Stimulated activated naive CD8-positive, alpha-beta T cell treated with anti-CD3 and anti-CD28 coated beads, Interleukin-15, Interleukin-2, amounts not matched to agents 100 ng/mL and 50 ng/mL, for 24 hours (primary cell): ENCODE data around the gene MRPS10.

Experiments
- H3K27ac Mint-ChIP-seq: one replicate; pipeline ENCODE4 v1.8.0; 2021; ENCODE audit warnings: mild to moderate bottlenecking, mixed read lengths
- H3K27me3 Mint-ChIP-seq: one replicate; pipeline ENCODE4 v1.8.0; 2021; ENCODE audit warnings: mixed read lengths
- H3K36me3 Mint-ChIP-seq: one replicate; pipeline ENCODE4 v1.8.0; 2021; ENCODE audit warnings: low read depth, mixed read lengths
- H3K4me1 Mint-ChIP-seq: one replicate; pipeline ENCODE4 v1.8.0; 2021; ENCODE audit warnings: low read depth, mixed read lengths
- H3K4me3 Mint-ChIP-seq: one replicate; pipeline ENCODE4 v1.8.0; 2021; ENCODE audit warnings: mild to moderate bottlenecking, mixed read lengths
- H3K9me3 Mint-ChIP-seq: one replicate; pipeline ENCODE4 v1.8.0; 2021; ENCODE audit warnings: mixed read lengths

MRPS10 gene

GRCh38 chr6:42162812-42163211 lies 54.8 kb downstream of the MRPS10 start:
- no peak overlapping the region for H3K4me3 Mint-ChIP-seq
- no peaks in the 10 kb centered on the region for H3K4me1 Mint-ChIP-seq
- H3K27me3 Mint-ChIP-seq = peaks cover 5% of the 10 kb centered on the region
- no peaks in the 10 kb centered on the region for H3K9me3 Mint-ChIP-seq
- H3K36me3 Mint-ChIP-seq = no peaks in the 10 kb centered on the region
- H3K27ac Mint-ChIP-seq = no peak overlapping the region

- Mint-ChIP-seq H3K9me3 (no peaks in the 10 kb centered on the region), H3K4me3 (no peak overlapping the region), H3K4me1 (no peaks in the 10 kb centered on the region)
Measured at GRCh38 chr6:42162384-42162783, 55.3 kb downstream of the MRPS10 start.

GRCh38 chr6:42159431-42160024 lies 58.1 kb downstream of the MRPS10 start:
- Mint-ChIP-seq H3K9me3 (no peaks in the 10 kb centered on the region), H3K27me3 (peaks cover 5% of the 10 kb centered on the region), H3K4me3 (no peak overlapping the region), H3K36me3 (no peaks in the 10 kb centered on the region), H3K27ac (no peak overlapping the region), H3K4me1 (no peaks in the 10 kb centered on the region)

More at GRCh38 chr6:42162384-42162783, 55.3 kb downstream of the MRPS10 start:
- no peaks in the 10 kb centered on the region for H3K36me3 Mint-ChIP-seq
- no peak overlapping the region for H3K27ac Mint-ChIP-seq
- peaks cover 5% of the 10 kb centered on the region for H3K27me3 Mint-ChIP-seq

DNA sequence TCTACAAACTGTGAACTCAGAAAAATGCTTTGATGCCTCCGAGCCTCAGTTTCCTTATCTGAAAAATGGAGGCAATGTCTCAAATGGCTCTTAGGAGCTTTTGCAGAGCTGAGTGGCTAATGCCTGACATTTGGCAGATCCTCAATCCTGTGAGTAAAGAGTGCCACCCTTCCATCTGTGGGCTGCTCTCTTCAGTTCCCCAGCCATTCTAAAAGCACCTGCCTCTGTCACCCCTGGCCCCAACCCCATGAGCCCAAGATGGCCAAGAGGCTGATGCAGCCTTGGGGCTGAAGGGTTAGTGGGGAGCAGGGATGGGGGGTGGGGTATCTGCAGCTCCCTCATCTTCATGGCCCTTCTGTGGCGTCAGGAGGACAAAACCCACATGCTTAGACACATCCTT lies 59.0 kb downstream of the MRPS10 start:
- peaks cover 5% of the 10 kb centered on the region for H3K27me3 Mint-ChIP-seq
- no peaks in the 10 kb centered on the region for H3K9me3 Mint-ChIP-seq
- H3K4me1 Mint-ChIP-seq = no peaks in the 10 kb centered on the region
- H3K36me3 Mint-ChIP-seq = no peaks in the 10 kb centered on the region
- no peak overlapping the region for H3K4me3 Mint-ChIP-seq
- H3K27ac Mint-ChIP-seq = no peak overlapping the region

DNA sequence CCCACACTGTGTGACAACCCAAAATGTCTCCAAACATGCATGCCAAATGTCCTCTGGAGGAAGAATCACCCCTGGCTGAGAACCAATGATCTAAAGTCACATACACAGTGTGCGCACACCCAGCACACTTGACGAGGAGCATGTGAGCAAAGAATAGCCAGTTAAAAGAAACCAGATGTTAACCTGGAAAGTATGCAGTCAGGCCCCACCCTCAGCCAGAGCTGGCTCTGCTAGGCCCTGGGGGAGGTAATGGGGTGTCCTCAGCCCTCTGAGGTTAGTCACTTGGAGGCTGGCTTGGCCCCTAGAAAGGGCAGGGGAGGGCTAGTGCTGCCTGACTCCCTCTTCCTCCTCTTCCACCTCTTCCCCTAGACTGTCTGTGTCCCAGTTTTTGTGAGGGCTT lies 59.6 kb downstream of the MRPS10 start:
- no peaks in the 10 kb centered on the region for H3K4me1 Mint-ChIP-seq
- H3K27me3 Mint-ChIP-seq = peaks cover 5% of the 10 kb centered on the region
- H3K9me3 Mint-ChIP-seq = no peaks in the 10 kb centered on the region
- no peak overlapping the region for H3K27ac Mint-ChIP-seq
- H3K4me3 Mint-ChIP-seq = no peak overlapping the region
- H3K36me3 Mint-ChIP-seq = no peaks in the 10 kb centered on the region
